OCI-LY1 (cell line): ENCODE results near the gene NPAS3.

ENCODE experiments used
- CTCF ChIP-seq: fragments of 200-600 bp; sonication (generic), shearing (Covaris generic); IDR thresholded peaks from 2 replicates; pipeline ENCODE4 v1.5.1; 2017; ENCODE audit warnings: mild to moderate bottlenecking, antibody characterized with exemption, low read length, moderate library complexity, mixed read lengths
- EZH2 ChIP-seq: fragments of 200-600 bp; sonication (generic), shearing (Covaris generic); IDR thresholded peaks from 2 replicates; pipeline ENCODE4 v1.8.0; 2017; ENCODE audit warnings: borderline replicate concordance, mixed run types, mild to moderate bottlenecking, antibody characterized with exemption, low read length, moderate library complexity, mixed read lengths

- TF ChIP-seq CTCF (no peak), EZH2 (no peak)
Observed at GRCh38 chr14:33802737-33803136, 864.1 kb downstream of the NPAS3 start.
